Urinary bladder (tissue), 4 donors: ENCODE results near the gene ADPRHL1. TPM values are rescaled to one million over a fixed set of nuclear protein-coding genes. Genes with fewer than 3 reads are reported as not detected.
"Not testable (repeated sequence)": the region's sequence is repeated elsewhere in the genome, so short reads cannot be mapped to it uniquely, and the experiment has no call there.

Source experiments
- DNase-seq: peaks from one replicate; pipeline ENCODE4 v3.0.0-alpha.2; 2015; ENCODE audit errors: extremely low spot score
- H3K27ac ChIP-seq: one replicate; pipeline ENCODE4 v1.5.1; 2013; ENCODE audit warnings: low read depth, mild to moderate bottlenecking, moderate library complexity
- H3K36me3 ChIP-seq: one replicate; pipeline ENCODE4 v1.6.1; 2013; ENCODE audit warnings: mild to moderate bottlenecking, moderate library complexity; ENCODE audit not compliant: insufficient read depth
- H3K4me1 ChIP-seq: one replicate; pipeline ENCODE4 v1.6.1; 2013; ENCODE audit warnings: mild to moderate bottlenecking, moderate library complexity; ENCODE audit not compliant: insufficient read depth
- H3K4me3 ChIP-seq: one replicate; pipeline ENCODE4 v1.5.1; 2013; ENCODE audit warnings: low read depth, low read length
- WGBS: extraction: QIAGEN DNeasy Blood & Tissue Kit; methylation state at CpG from one replicate; pipeline ENCODE4 v1.1.7; 2013; 5-methylcytosine and 5-hydroxymethylcytosine counted together
- polyA plus RNA-seq: library from polyadenylated mRNA; stranded (reverse); fragments of 200-250 nt; gene quantifications from one replicate; pipeline ENCODE4 v1.2.3, GENCODE V29; 2013
- total RNA-seq: library from RNA; depleted of rRNA; stranded (reverse); fragments of >200 nt; gene quantifications from one replicate; pipeline ENCODE4 v1.2.3, GENCODE V29; 2014
- donor health status: healthy with polysubstance abuse.
- donor health status: healthy.

Gene ADPRHL1
- total and polyA plus RNA-seq, 2 donors, result 2.6 to 6.0 TPM

DNA sequence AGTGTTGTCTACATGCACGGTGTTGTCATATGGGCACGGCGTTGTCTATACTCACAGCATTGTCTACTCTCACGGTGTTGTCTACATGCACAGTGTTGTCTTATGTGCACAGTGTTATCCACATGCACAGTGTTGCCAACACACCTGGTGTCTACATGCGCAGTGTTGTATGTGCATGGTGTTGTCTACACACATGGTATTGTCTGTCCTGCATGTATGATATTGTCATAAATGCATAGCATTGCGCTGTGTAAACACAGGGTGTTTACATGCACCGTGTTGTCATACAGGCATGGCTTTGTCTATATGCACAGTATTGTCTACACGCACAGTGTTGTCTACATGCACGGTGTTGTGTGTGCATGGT, 6.8 kb downstream of the ADPRHL1 start:
- Histone ChIP-seq H3K36me3 (no peaks in the 10 kb centered on the region), H3K4me3 (no peak overlapping the region), H3K4me1 (no peaks in the 10 kb centered on the region), H3K27ac (no peak overlapping the region)
- WGBS, result 88% methylated on average over 9 of the region's 9 CpGs
- DNase-seq, result no peak

DNA sequence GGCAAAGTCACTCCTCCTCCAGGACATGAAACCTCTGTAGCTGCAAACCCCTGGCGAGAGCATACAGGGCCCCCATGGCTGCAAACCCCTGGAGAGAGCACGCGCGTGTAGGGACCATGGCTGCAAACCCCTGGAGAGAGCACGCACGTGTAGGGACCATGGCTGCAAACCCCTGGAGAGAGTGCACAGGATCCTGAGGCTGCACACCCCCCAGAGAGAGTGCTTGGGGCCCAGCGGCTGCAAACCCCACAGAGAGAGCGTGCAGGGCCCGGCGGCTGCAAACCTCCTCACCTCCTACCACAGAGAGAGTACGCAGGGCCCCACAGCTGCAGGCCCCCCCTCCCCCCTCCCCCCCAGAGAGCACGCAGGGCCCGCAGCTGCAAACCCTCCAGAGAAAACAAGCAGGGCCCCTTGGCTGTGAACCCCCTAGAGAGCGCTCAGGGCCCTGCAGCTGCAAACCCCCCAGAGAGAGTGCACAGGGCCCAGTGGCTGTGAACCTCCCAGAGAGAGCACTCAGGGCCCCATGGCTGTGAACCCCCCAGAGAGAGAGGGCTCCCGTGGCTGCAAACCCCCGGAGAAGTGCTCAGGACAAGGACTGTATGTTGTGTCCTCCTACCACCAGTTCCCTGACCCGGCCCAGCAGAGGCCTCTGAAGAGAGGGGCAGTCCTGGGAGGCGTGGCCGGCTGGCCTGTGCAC, 7.3 kb downstream of the ADPRHL1 start:
- 49% methylated on average over 19 of the region's 19 CpGs for WGBS
- DNase-seq, result no peak
- Histone ChIP-seq H3K4me1 (no peaks in the 10 kb centered on the region), H3K4me3 (no peak overlapping the region), H3K36me3 (no peaks in the 10 kb centered on the region), H3K27ac (no peak overlapping the region)

DNA sequence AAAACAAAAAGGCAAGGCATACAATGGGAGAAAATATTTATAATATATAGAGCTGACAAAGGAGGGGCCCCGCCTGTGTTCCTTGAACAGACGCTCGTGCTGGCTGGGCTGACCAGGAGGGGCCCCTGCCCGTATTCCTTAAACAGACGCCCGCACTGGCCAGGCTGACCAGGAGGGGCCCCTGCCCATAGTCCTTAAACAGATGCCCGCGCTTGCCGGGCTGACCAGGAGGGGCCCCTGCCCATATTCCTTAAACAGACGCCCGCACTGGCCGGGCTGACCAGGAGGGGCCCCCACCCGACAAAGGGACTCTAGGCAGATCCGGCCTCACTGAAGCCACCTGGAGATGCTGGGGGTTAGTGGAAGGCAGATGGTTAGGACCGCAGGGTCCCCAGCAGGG, 9.3 kb downstream of the ADPRHL1 start:
- 96% methylated on average over 15 of the region's 15 CpGs for WGBS
- Histone ChIP-seq H3K36me3 (no peaks in the 10 kb centered on the region), H3K4me1 (no peaks in the 10 kb centered on the region), H3K4me3 (no peak overlapping the region), H3K27ac (no peak overlapping the region)
- DNase-seq, result no peak

DNA sequence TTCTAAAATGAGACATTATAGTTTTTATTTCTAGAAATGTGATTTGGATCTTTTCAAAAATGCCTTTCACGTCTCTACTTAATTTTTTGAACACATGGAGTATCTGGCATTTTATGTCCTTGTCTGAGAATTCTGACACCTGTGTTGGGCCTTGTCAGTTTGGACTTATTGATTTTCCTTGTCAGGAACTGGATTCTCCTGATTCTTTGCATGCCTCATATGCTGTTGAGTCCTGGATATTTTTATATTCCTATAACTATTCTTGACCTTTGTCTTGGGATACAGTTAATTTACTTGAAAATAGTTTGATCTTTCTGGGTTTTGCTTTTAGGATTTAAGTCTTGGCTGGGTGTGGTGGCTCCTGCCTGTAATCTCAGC, 10.3 kb downstream of the ADPRHL1 start:
- H3K36me3 ChIP-seq, result no peaks in the 10 kb centered on the region
- WGBS, result 89% methylated on average over 1 of the region's 1 CpG

DNA sequence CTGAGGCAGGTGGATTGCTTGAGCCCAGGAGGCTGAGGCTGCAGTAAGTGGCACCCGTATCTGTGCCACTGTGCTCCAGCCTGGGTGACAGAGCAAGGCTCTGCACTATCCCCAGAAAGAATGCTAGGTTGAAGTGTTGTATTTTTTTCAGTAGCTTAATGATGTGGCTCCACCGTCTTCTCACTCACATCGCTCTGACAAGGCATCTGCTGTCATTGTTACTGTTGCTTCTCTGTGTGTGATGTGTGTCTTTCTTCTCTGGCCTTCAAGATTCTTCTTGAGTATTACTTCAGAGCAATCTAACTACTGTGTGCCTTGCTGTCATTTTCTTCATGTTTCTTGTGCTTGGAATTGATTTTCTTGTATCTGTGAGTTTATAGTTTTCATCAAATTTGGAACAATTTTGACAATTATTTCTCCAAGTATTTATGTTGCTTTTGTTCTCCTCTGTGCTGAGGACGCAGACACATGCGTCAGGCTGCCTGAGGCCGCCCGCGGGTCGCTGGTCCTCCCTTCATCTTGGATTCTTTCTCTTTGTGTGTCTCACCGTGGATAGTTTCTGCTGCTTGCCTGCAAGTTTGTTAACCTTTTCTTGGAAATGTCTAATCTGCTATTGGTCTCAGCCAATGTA, 10.8 kb downstream of the ADPRHL1 start:
- 94% methylated on average over 10 of the region's 10 CpGs for WGBS
- DNase-seq, result no peak
- no peaks in the 10 kb centered on the region for H3K36me3 ChIP-seq
- H3K27ac ChIP-seq, result no peak overlapping the region
- no peaks in the 10 kb centered on the region for H3K4me1 ChIP-seq
- no peak overlapping the region for H3K4me3 ChIP-seq

More for the DNA sequence above, 10.3 kb downstream of the ADPRHL1 start:
- DNase-seq, result no peak
- no peak overlapping the region for H3K27ac ChIP-seq
- no peaks in the 10 kb centered on the region for H3K4me1 ChIP-seq
- H3K4me3 ChIP-seq, result no peak overlapping the region

- no peak overlapping the region for H3K27ac ChIP-seq
- no peaks in the 10 kb centered on the region for H3K36me3 ChIP-seq
- no peaks in the 10 kb centered on the region for H3K4me1 ChIP-seq
- WGBS, result 98% methylated on average over 29 of the region's 29 CpGs
- DNase-seq, result no peak
- H3K4me3 ChIP-seq, result no peak overlapping the region
Measured at GRCh38 chr13:113441661-113442060, 11.6 kb downstream of the ADPRHL1 start.

DNA sequence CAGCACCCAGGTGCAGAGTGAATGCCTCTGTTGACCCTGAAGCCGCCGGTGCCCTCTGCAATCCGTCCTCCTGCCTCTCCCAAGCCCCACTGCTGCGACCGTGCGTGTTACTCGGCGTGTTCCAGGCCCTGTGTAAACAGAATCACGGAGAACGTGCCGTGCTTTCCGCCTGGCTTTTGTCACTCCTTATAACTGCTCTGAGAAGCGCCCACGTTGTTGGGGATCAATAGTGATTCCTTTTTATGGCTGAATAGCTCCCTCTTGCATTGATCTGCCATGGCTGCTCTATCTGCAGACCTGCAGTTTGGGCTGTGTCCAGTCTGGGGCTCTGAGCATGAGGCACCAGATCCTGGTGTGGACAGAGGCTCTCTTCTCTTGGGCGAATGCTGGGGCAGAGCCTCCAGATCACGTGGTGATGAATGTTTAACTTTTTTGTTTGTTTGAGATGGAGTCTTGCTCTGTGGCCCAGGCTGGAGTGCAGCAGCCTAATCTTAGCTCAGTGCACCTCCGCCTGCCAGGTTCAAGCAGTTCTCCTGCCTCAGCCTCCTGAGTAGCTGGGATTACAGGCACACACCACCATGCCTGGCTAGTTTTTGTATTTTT, 15.8 kb downstream of the ADPRHL1 start:
- 68% methylated on average over 17 of the region's 17 CpGs for WGBS
- DNase-seq, result no peak
- Histone ChIP-seq H3K36me3 (no peaks in the 10 kb centered on the region), H3K4me1 (no peaks in the 10 kb centered on the region), H3K4me3 (no peak overlapping the region), H3K27ac (no peak overlapping the region)

GRCh38 chr13:113436866-113437265, 16.4 kb downstream of the ADPRHL1 start:
- 93% methylated on average over 15 of the region's 15 CpGs for WGBS
- not testable (repeated sequence) for H3K27ac ChIP-seq, H3K4me1 ChIP-seq, DNase-seq, H3K36me3 ChIP-seq, H3K4me3 ChIP-seq

DNA sequence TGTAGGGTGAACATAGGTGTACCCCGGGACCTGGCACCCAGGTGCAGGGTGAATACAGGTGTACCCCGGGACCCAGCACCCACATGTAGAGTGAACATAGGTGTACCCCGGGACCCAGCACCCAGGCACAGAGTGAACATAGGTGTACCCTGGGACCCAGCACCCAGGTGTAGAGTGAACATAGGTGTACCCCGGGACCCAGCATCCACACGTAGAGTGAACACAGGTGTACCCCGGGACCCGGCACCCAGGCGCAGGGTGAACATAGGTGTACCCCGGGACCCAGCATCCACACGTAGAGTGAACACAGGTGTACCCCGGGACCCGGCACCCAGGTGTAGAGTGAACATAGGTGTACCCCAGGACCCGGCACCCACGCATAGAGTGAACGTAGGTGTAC, 17.4 kb downstream of the ADPRHL1 start:
- not testable (repeated sequence) for DNase-seq, H3K4me3 ChIP-seq, H3K36me3 ChIP-seq, H3K4me1 ChIP-seq, H3K27ac ChIP-seq
- WGBS, result 96% methylated on average over 15 of the region's 15 CpGs

- Histone ChIP-seq H3K36me3 (no peaks in the 10 kb centered on the region), H3K4me1 (no peaks in the 10 kb centered on the region), H3K4me3 (no peak overlapping the region), H3K27ac (no peak overlapping the region)
- DNase-seq, result no peak
- 94% methylated on average over 21 of the region's 21 CpGs for WGBS
Measured at GRCh38 chr13:113433391-113433916, 19.8 kb downstream of the ADPRHL1 start.

- Histone ChIP-seq H3K4me1 (no peaks in the 10 kb centered on the region), H3K27ac (no peak overlapping the region), H3K36me3 (no peaks in the 10 kb centered on the region), H3K4me3 (no peak overlapping the region)
- 87% methylated on average over 34 of the region's 34 CpGs for WGBS
- no peak for DNase-seq
Measured at GRCh38 chr13:113432506-113433270, 20.6 kb downstream of the ADPRHL1 start.

DNA sequence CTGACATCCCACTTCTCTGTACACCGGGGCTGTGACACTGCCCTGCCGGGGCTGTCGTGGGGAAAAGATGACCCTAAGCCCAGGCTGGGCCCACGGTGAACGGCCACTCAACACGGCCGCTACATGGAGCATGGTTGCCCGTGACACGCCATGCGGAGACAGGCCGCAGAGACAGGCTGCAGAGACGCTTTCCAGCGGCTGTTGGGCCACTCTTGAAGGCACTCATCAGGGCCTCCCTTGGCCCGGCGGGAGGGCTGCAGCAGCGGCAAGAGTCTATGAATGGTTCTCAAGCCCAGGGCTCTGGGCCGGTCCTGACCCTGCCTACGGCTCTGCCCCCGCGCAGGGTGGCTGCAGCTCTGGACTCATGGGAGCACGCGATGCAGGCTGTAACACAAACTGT, 22.1 kb downstream of the ADPRHL1 start:
- Histone ChIP-seq H3K4me3 (no peak overlapping the region), H3K27ac (no peak overlapping the region), H3K36me3 (no peaks in the 10 kb centered on the region), H3K4me1 (no peaks in the 10 kb centered on the region)
- no peak for DNase-seq
- 92% methylated on average over 22 of the region's 22 CpGs for WGBS

DNA sequence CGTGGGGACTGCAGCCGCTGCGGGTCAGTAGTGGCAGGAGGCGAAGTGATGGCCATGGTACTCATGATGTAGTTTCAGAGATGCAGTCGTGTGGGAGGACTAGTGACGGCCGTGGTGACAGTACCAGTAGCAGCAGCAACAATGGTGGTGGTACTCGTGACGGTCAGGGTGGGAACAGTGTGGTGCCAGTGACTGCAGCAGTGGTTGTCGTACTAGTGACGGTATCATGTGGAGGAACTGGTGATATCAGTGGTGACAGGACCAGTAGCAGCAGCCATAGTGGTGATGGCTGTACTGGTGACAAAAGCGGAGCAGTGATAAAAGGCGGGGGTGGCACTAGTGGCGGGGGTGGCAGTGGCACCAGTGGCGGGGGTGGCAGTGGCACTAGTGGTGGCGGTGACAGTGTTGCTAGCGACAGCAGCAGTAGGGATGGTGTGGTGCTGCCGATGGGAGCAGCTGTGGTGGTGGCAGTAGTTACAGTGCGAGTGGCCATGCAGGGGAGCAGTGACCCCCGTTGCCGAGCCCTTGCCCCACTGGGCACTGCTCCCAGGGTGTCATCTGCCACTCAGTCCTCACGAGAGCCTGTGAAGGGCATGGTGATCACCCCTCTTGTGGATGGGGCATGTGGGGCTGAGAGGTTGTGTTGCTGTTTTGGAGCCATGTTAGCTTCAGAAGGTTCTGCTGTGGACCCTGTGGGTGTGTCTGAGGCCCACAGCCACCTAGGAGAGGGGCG, 22.7 kb downstream of the ADPRHL1 start:
- no peak overlapping the region for H3K27ac ChIP-seq
- no peaks in the 10 kb centered on the region for H3K4me1 ChIP-seq
- H3K36me3 ChIP-seq, result no peaks in the 10 kb centered on the region
- no peak overlapping the region for H3K4me3 ChIP-seq
- DNase-seq, result no peak
- 96% methylated on average over 23 of the region's 23 CpGs for WGBS
